HepG2 (cell line): ENCODE results near the gene MAP3K21. TPM values are rescaled to one million over a fixed set of nuclear protein-coding genes. Genes with fewer than 3 reads are reported as not detected.

Experiments used
- ATAC-seq: fragments of 200-7000 bp; cut with Tn5 transposase; 3 replicates; pipeline ENCODE4 v1.9.1; 2020; ENCODE audit warnings: mild to moderate bottlenecking, moderate library complexity
- BruUV-seq: library from RNA; stranded (reverse); fragments of 400-500 nt; replicated peaks from 2 replicates; lab custom pipeline; 2021; lab: Mats Ljungman, UMichigan
- CTCF ChIA-PET: fragments of 300-600 bp; formaldehyde crosslinking; extraction: SDS; loops from one replicate; lab custom pipeline; 2021; ENCODE audit warnings: low total read pairs, inconsistent platforms, low intra/inter-chr PET ratio; lab: Yijun Ruan, JAX
- POLR2A ChIA-PET: fragments of 350-600 bp; sonication (Branson Sonifier 250); formaldehyde crosslinking; loops from one replicate; lab custom pipeline; 2020; ENCODE audit warnings: antibody characterized with exemption, inconsistent platforms; lab: Yijun Ruan, JAX
- DNase-seq: peaks from one replicate; pipeline ENCODE4 v3.0.0-alpha.2; 2015; ENCODE audit warnings: low spot score
- FAIRE-seq: peaks from 3 replicates; lab custom pipeline; 2011; peaks lifted over from hg19 to GRCh38; lab: Jason Lieb, UNC
- H2AFZ ChIP-seq: one replicate; pipeline ENCODE4 v1.6.1; 2011; ENCODE audit warnings: low read length, inconsistent platforms
- H3K27ac ChIP-seq: fragments of 300-600 bp; 3 replicates; pipeline ENCODE4 v1.8.0; 2011; ENCODE audit warnings: mixed run types, mild to moderate bottlenecking, mixed read lengths, low read length, inconsistent platforms; ENCODE audit not compliant: insufficient read depth; ENCODE audit errors: extremely low read length
- H3K27me3 ChIP-seq, 2 experiments: fragments of 200-600 bp in 1 of 2; 2 replicates in 1 of 2; 3 replicates in 1 of 2; pipeline versions ENCODE4 v1.6.0 to v1.8.0; 2011; ENCODE audit warnings: low read length in 2 of 2, mild to moderate bottlenecking in 2 of 2, moderate library complexity in 2 of 2, inconsistent platforms in 1 of 2; ENCODE audit not compliant: insufficient read depth in 2 of 2, control insufficient read depth in 1 of 2
- H3K36me3 ChIP-seq, 2 experiments: fragments of 200-600 bp in 1 of 2; replicated peaks in 1 of 2; 2 replicates in 1 of 2; 3 replicates in 1 of 2; pipeline versions ENCODE4 v1.5.1 to v1.8.0; 2011; ENCODE audit warnings: low read length in 2 of 2, inconsistent platforms in 1 of 2; ENCODE audit not compliant: insufficient read depth in 2 of 2, control insufficient read depth in 1 of 2
- H3K4me1 ChIP-seq: 2 replicates; pipeline ENCODE4 v1.5.1; 2012; ENCODE audit warnings: low read length, inconsistent platforms; ENCODE audit not compliant: insufficient read depth
- H3K4me2 ChIP-seq: 2 replicates; pipeline ENCODE4 v1.6.0; 2011; ENCODE audit warnings: low read depth, low read length, inconsistent platforms
- H3K4me3 ChIP-seq, 3 experiments: fragments of 200-600 bp in 1 of 3; sonication (generic), shearing (Covaris generic) in 1 of 3; replicated peaks in 1 of 3; 2 replicates each; pipeline ENCODE4 v1.5.1; 2011 to 2016; ENCODE audit warnings: low read length in 3 of 3, inconsistent platforms in 2 of 3, low read depth in 2 of 3, mild to moderate bottlenecking in 2 of 3, control low read depth in 1 of 3, mixed read lengths in 1 of 3; ENCODE audit not compliant: insufficient read depth in 1 of 3
- H3K79me2 ChIP-seq: one replicate; pipeline ENCODE4 v1.6.1; 2011; ENCODE audit warnings: low read length, inconsistent platforms; ENCODE audit not compliant: insufficient read depth
- H3K9ac ChIP-seq: 2 replicates; pipeline ENCODE4 v1.6.0; 2011; ENCODE audit warnings: mild to moderate bottlenecking, low read depth, low read length, inconsistent platforms; ENCODE audit not compliant: insufficient read depth
- H3K9me3 ChIP-seq: 2 replicates; pipeline ENCODE4 v1.5.1; 2012; ENCODE audit warnings: mild to moderate bottlenecking, low read length
- H4K20me1 ChIP-seq: 2 replicates; pipeline ENCODE4 v1.6.0; 2011; ENCODE audit warnings: inconsistent platforms, mild to moderate bottlenecking, low read length, moderate library complexity; ENCODE audit not compliant: insufficient read depth
- AHDC1 ChIP-seq: sonication (generic); formaldehyde crosslinking; IDR thresholded peaks from 2 replicates; pipeline ENCODE4 v1.5.1; 2020; ENCODE audit warnings: mild to moderate bottlenecking, missing genetic modification reagents, borderline replicate concordance
- ARHGAP35 ChIP-seq: sonication (generic); formaldehyde crosslinking; IDR thresholded peaks from 2 replicates; pipeline ENCODE4 v1.9.0; 2022; ENCODE audit warnings: mild to moderate bottlenecking, inconsistent platforms, moderate library complexity, missing genetic modification reagents, borderline replicate concordance
- ATAD3A ChIP-seq: sonication (generic); formaldehyde crosslinking; IDR thresholded peaks from 2 replicates; pipeline ENCODE4 v1.4.0; 2020; ENCODE audit warnings: missing genetic modification reagents
- ATF4 ChIP-seq, 2 experiments: fragments of 450-650 bp in 1 of 2; sonication (generic) in 1 of 2; formaldehyde crosslinking; IDR thresholded peaks; 2 replicates each; pipeline versions ENCODE4 v1.5.0 to v1.8.0; 2020 to 2022; ENCODE audit warnings: mild to moderate bottlenecking in 1 of 2, missing genetic modification reagents in 1 of 2
- BRD4 ChIP-seq: sonication (generic); formaldehyde crosslinking; IDR thresholded peaks from 2 replicates; pipeline ENCODE4 v1.4.0; 2020; ENCODE audit warnings: missing genetic modification reagents
- GATA4 ChIP-seq: sonication (generic); IDR thresholded peaks from 2 replicates; pipeline ENCODE4 v1.6.1; 2016; ENCODE audit warnings: antibody characterized with exemption, low read depth, borderline replicate concordance
- JUN ChIP-seq: sonication (generic); formaldehyde crosslinking; IDR thresholded peaks from 2 replicates; pipeline ENCODE4 v1.4.0; 2020; ENCODE audit warnings: mild to moderate bottlenecking, missing genetic modification reagents
- KLF12 ChIP-seq: sonication (generic); formaldehyde crosslinking; IDR thresholded peaks from 2 replicates; pipeline ENCODE4 v1.4.0; 2020; ENCODE audit warnings: missing genetic modification reagents, borderline replicate concordance
- MAFG ChIP-seq: sonication (generic); formaldehyde crosslinking; IDR thresholded peaks from 2 replicates; pipeline ENCODE4 v1.5.1; 2020; ENCODE audit warnings: mild to moderate bottlenecking, missing genetic modification reagents
- ZFP62 ChIP-seq: sonication (generic); formaldehyde crosslinking; IDR thresholded peaks from 2 replicates; pipeline ENCODE4 v1.4.0; 2020; ENCODE audit warnings: missing genetic modification reagents
- ZMAT5 ChIP-seq: sonication (generic); formaldehyde crosslinking; IDR thresholded peaks from 2 replicates; pipeline ENCODE4 v1.5.0; 2020; ENCODE audit warnings: mild to moderate bottlenecking, low read depth, missing genetic modification reagents, borderline replicate concordance
- ZNF33B ChIP-seq: sonication (generic); formaldehyde crosslinking; IDR thresholded peaks from 2 replicates; pipeline ENCODE4 v1.5.1; 2020; ENCODE audit warnings: mild to moderate bottlenecking, missing genetic modification reagents
- ZNF382 ChIP-seq: sonication (generic); formaldehyde crosslinking; IDR thresholded peaks from 2 replicates; pipeline ENCODE4 v1.5.0; 2020; ENCODE audit warnings: missing genetic modification reagents, mild to moderate bottlenecking, borderline replicate concordance
- WGBS: methylation state at CpG from one replicate; pipeline ENCODE4 v1.1.6; 2017; ENCODE audit warnings: low lambda C conversion rate; 5-methylcytosine and 5-hydroxymethylcytosine counted together
- in situ Hi-C: cut with HindIII; loops from 2 replicates; pipeline ENCODE4 v1.10.0; 2017; ENCODE audit warnings: low pct_unique_long_range_greater_than_20kb; ENCODE audit not compliant: extremely low pct_ligation_motif_present
- intact Hi-C: fragments of 100-400 bp; cut with micrococcal nuclease; formaldehyde crosslinking; loops from one replicate; pipeline ENCODE4 v1.10.0; 2022; ENCODE audit not compliant: unreplicated experiment
- polyA plus RNA-seq, 8 experiments: library from polyadenylated mRNA; depleted of rRNA in 3 of 8; stranded (reverse) in 7 of 8; unstranded in 1 of 8; fragments of >200 nt; fragmentation: Illumina TruSeq in 4 of 8; extraction: Trizol in 4 of 8; gene quantifications; 2 replicates each; pipeline versions ENCODE4 v1.2.1 to v1.2.3, GENCODE V29; 2011 to 2016; ENCODE audit warnings: low read depth in 4 of 8, missing spikeins in 1 of 8, mixed read lengths in 1 of 8; ENCODE audit not compliant: insufficient read depth in 1 of 8
- total RNA-seq, 5 experiments: library from RNA; depleted of rRNA; stranded (reverse); fragments of >200 nt; fragmentation: Illumina TruSeq; extraction: Trizol; gene quantifications; 2 replicates each; pipeline ENCODE4 v1.2.3, GENCODE V29; 2016; ENCODE audit warnings: low read depth in 1 of 5

MAP3K21 gene
- total and polyA plus RNA-seq, 2 of the 13 experiments (the other 11 are each of a cell fraction or from before 2014, with no cell fraction given) = not detected

- CTCF ChIA-PET = no interaction called here
These were observed 39.7 kb downstream of the MAP3K21 start for GRCh38 chr1:233367057-233367803.

GRCh38 chr1:233368106-233368788, 40.7 kb downstream of the MAP3K21 start:
- CTCF ChIA-PET = no interaction called here
- ATAC-seq = no peak
- TF ChIP-seq ZFP62 (CRISPR knock-in tag) = no peak
- TF ChIP-seq ATF4 (CRISPR knock-in tag; IDR thresholded peaks at IDR 0.05) = no peak
- no peak for TF ChIP-seq ARHGAP35 (CRISPR knock-in tag)
- TF ChIP-seq JUN = no peak
- TF ChIP-seq AHDC1 (CRISPR knock-in tag) = no peak

More at GRCh38 chr1:233367057-233367803, 39.7 kb downstream of the MAP3K21 start:
- intact Hi-C loops = no loop called here
- no peaks in the 10 kb centered on the region for H3K4me1 ChIP-seq
- in situ Hi-C loops = no loop called here
- no peak for FAIRE-seq
- POLR2A ChIA-PET = no interaction called here
- TF ChIP-seq ZMAT5 (CRISPR knock-in tag) = no peak
- TF ChIP-seq ZNF33B (CRISPR knock-in tag) = no peak
- TF ChIP-seq MAFG (CRISPR knock-in tag) = no peak
- no peak for TF ChIP-seq KLF12 (CRISPR knock-in tag)
- no peak for TF ChIP-seq ATAD3A (CRISPR knock-in tag)
- no peak for TF ChIP-seq BRD4 (CRISPR knock-in tag)
- no peak for TF ChIP-seq GATA4
- no peak for TF ChIP-seq ZNF382 (CRISPR knock-in tag)
- H3K27me3 ChIP-seq = no peaks in the 10 kb centered on the region; a peak in 1 of 5 replicates
- no peak overlapping the region for H2AFZ ChIP-seq
- 4% methylated on average over 6 of the region's 6 CpGs for WGBS
- no peaks in the 10 kb centered on the region for H4K20me1 ChIP-seq
- no peaks in the 10 kb centered on the region for H3K9me3 ChIP-seq
- no peak for ATAC-seq
- no peaks in the 10 kb centered on the region for H3K79me2 ChIP-seq
- no peak overlapping the region for H3K9ac ChIP-seq
- H3K4me2 ChIP-seq = no peak overlapping the region
- no TSS peak for BruUV-seq
- peak; percentile 10 for DNase-seq
- no peak overlapping the region for H3K4me3 ChIP-seq
- H3K36me3 ChIP-seq = no peaks in the 10 kb centered on the region
- no peak overlapping the region for H3K27ac ChIP-seq

More at GRCh38 chr1:233368106-233368788, 40.7 kb downstream of the MAP3K21 start:
- DNase-seq = no peak
- H3K4me1 ChIP-seq = no peaks in the 10 kb centered on the region
- in situ Hi-C loops (no loop called here), intact Hi-C loops (no loop called here)
- H2AFZ ChIP-seq = no peak overlapping the region
- 25% methylated on average over 3 of the region's 3 CpGs for WGBS
- H3K79me2 ChIP-seq = no peaks in the 10 kb centered on the region
- no peak for FAIRE-seq
- POLR2A ChIA-PET = no interaction called here
- no peaks in the 10 kb centered on the region; a peak in 1 of 5 replicates for H3K27me3 ChIP-seq
- H4K20me1 ChIP-seq = no peaks in the 10 kb centered on the region
- BruUV-seq = no TSS peak
- H3K4me3 ChIP-seq = no peak overlapping the region
- H3K36me3 ChIP-seq = no peaks in the 10 kb centered on the region
- no peaks in the 10 kb centered on the region for H3K9me3 ChIP-seq
- H3K27ac ChIP-seq = no peak overlapping the region
- H3K9ac ChIP-seq = no peak overlapping the region
- no peak overlapping the region for H3K4me2 ChIP-seq
